ENCODE results near the gene C13orf46.

DNA sequence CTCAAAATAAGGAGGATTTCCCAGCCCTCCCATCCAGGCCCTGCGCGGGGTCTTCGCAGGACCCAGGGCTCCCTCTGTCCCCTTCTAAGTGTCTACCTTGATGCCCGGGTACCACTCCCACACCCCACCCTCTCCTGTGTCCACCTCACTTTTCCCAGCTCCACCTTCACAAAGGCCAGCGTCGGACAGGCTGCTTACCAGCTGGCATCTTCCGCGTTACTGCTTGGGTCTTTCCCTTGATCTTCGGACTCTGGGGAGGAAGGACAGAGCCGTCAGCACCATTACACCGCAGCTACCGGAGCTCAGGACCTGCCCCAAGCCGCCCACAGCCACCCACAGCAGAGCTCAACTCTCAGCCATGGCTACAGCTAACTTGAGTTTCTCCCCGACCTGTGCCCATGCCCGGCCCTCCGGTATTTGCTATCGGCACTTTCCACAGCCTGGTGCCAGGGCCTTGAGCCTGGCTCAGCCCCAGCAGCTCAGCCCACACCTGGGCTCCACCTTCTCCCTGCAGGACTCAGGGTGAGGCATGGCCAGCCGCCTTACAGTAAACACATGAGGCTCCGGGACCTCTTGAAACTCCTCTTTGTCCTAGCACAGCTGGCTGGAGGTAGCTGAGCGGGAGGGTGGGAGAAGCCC is 3.8 kb downstream of the C13orf46 start:
- TF ChIP-seq, protein P1, sequence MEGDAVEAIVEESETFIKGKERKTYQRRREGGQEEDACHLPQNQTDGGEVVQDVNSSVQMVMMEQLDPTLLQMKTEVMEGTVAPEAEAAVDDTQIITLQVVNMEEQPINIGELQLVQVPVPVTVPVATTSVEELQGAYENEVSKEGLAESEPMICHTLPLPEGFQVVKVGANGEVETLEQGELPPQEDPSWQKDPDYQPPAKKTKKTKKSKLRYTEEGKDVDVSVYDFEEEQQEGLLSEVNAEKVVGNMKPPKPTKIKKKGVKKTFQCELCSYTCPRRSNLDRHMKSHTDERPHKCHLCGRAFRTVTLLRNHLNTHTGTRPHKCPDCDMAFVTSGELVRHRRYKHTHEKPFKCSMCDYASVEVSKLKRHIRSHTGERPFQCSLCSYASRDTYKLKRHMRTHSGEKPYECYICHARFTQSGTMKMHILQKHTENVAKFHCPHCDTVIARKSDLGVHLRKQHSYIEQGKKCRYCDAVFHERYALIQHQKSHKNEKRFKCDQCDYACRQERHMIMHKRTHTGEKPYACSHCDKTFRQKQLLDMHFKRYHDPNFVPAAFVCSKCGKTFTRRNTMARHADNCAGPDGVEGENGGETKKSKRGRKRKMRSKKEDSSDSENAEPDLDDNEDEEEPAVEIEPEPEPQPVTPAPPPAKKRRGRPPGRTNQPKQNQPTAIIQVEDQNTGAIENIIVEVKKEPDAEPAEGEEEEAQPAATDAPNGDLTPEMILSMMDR (optimal IDR thresholded peaks at IDR 0.05 in 1 of 3, IDR thresholded peaks at IDR 0.05 in 1 of 3, conservative IDR thresholded peaks at IDR 0.05 in 1 of 3; ENCODE audit: extremely low read depth in 1 of 3, insufficient read depth in 2 of 3, low read length in 3 of 3): no peak
- no peak for TF ChIP-seq EZH2 (IDR thresholded peaks at IDR 0.05; ENCODE audit: low read length)
